ENCODE measurements around the gene ZNF804A.

- no peak for TF ChIP-seq EZH2 (IDR thresholded peaks at IDR 0.05; ENCODE audit: borderline replicate concordance, low read depth, low read length, severe bottlenecking)
- TF ChIP-seq, protein P1, sequence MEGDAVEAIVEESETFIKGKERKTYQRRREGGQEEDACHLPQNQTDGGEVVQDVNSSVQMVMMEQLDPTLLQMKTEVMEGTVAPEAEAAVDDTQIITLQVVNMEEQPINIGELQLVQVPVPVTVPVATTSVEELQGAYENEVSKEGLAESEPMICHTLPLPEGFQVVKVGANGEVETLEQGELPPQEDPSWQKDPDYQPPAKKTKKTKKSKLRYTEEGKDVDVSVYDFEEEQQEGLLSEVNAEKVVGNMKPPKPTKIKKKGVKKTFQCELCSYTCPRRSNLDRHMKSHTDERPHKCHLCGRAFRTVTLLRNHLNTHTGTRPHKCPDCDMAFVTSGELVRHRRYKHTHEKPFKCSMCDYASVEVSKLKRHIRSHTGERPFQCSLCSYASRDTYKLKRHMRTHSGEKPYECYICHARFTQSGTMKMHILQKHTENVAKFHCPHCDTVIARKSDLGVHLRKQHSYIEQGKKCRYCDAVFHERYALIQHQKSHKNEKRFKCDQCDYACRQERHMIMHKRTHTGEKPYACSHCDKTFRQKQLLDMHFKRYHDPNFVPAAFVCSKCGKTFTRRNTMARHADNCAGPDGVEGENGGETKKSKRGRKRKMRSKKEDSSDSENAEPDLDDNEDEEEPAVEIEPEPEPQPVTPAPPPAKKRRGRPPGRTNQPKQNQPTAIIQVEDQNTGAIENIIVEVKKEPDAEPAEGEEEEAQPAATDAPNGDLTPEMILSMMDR (IDR thresholded peaks at IDR 0.05; ENCODE audit: borderline replicate concordance, extremely low read depth, low read length, poor library complexity, severe bottlenecking) = no peak
Observed at GRCh38 chr2:184633726-184634125, 35.4 kb downstream of the ZNF804A start.
